ENCODE measurements around the gene PCP2.

- TF ChIP-seq EZH2 (IDR thresholded peaks at IDR 0.05; ENCODE audit: insufficient read depth, poor library complexity, severe bottlenecking) (no peak), EZH2phosphoT487 (IDR thresholded peaks at IDR 0.05; ENCODE audit: insufficient read depth, low read depth) (no peak)
Measured at GRCh38 chr19:7676376-7676775, 42.9 kb upstream of the PCP2 start.

Measured in GM23248 (cell line).